Left ventricle myocardium inferior (tissue), 1 donor: Measurements from ENCODE around the gene GADD45G. TPM values are rescaled to one million over a fixed set of nuclear protein-coding genes. Genes with fewer than 3 reads are reported as not detected.

Experiments
- DNase-seq: peaks from one replicate; pipeline ENCODE4 v3.0.0-alpha.2; 2020
- H3K27ac ChIP-seq: fragments of 200-600 bp; replicated peaks from 2 replicates; pipeline ENCODE4 v1.8.0; 2021
- H3K27me3 ChIP-seq: fragments of 200-600 bp; 2 replicates; pipeline ENCODE4 v1.8.0; 2021; ENCODE audit warnings: low read depth
- H3K36me3 ChIP-seq: fragments of 200-600 bp; 2 replicates; pipeline ENCODE4 v1.8.0; 2021
- H3K4me1 ChIP-seq: fragments of 200-600 bp; 2 replicates; pipeline ENCODE4 v1.8.0; 2021
- H3K4me3 ChIP-seq: fragments of 200-600 bp; 2 replicates; pipeline ENCODE4 v1.8.0; 2021; ENCODE audit warnings: mild to moderate bottlenecking, moderate library complexity
- H3K9me3 ChIP-seq: fragments of 200-600 bp; replicated peaks from 2 replicates; pipeline ENCODE4 v1.8.0; 2021
- intact Hi-C: fragments of 100-400 bp; cut with micrococcal nuclease; formaldehyde crosslinking; loops from one replicate; pipeline ENCODE4 v1.11.0; 2022
- total RNA-seq: library from RNA; stranded (reverse); fragmentation: NEBNext Ultra II Directional; extraction: Animal tissue kit (Norgen Biotek cat#: 25700); gene quantifications from one replicate; pipeline ENCODE4 v1.2.1, GENCODE V29; 2021
- TF ChIP-seq, protein P1 (sequence below): fragments of 200-600 bp; IDR thresholded peaks from 2 replicates; pipeline ENCODE4 v1.8.0; 2021; ENCODE audit warnings: antibody characterized with exemption, mild to moderate bottlenecking, borderline replicate concordance
- donor health status: DM: no; HTN: yes; CAD: no; lungs with severe emphysema.

The GADD45G gene
- total RNA-seq, 1 donor from 2014 or later: 44.5 TPM

DNA sequence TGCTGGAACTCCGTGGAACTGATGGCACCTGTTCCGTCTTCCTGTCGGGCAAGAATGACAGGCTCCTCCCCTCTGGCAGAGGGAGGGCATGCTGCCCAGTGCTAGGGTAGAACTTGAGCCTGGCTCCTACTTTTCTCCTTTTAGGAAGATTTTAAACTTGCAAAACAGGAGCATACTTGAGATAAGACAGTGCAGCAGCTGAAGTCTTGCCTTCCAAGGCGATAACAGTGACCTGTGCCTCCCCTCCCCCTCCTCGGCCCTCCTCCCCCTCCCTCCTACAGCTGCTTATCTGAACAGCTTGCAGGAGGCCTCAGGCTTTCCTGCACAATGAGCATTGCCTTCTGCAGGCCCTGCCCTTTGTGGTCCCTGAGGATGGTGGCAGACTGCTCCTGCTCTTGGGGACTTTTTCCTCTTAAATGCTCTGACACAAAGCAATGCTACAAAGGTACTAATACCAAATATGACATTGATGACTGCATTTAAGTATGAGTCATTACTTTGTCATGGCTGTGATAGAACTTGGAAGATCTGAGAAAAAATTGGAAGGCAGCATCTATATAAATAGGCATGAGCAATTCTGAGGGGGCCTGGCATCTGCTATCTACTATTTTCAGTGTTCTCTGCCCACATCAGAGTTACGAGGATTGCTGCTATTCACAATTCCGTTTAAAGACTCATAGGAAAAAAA is 2.0 kb downstream of the GADD45G start:
- Histone ChIP-seq H3K4me3 (peak overlapping the region; percentile 76), H3K27me3 (no peaks in the 10 kb centered on the region), H3K36me3 (peaks cover 7% of the 10 kb centered on the region), H3K9me3 (peaks cover 3% of the 10 kb centered on the region), H3K4me1 (peaks cover 46% of the 10 kb centered on the region), H3K27ac (peak overlapping the region; percentile 93)
- TF ChIP-seq, protein P1, sequence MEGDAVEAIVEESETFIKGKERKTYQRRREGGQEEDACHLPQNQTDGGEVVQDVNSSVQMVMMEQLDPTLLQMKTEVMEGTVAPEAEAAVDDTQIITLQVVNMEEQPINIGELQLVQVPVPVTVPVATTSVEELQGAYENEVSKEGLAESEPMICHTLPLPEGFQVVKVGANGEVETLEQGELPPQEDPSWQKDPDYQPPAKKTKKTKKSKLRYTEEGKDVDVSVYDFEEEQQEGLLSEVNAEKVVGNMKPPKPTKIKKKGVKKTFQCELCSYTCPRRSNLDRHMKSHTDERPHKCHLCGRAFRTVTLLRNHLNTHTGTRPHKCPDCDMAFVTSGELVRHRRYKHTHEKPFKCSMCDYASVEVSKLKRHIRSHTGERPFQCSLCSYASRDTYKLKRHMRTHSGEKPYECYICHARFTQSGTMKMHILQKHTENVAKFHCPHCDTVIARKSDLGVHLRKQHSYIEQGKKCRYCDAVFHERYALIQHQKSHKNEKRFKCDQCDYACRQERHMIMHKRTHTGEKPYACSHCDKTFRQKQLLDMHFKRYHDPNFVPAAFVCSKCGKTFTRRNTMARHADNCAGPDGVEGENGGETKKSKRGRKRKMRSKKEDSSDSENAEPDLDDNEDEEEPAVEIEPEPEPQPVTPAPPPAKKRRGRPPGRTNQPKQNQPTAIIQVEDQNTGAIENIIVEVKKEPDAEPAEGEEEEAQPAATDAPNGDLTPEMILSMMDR: no peak
- DNase-seq: peak; percentile 32
- intact Hi-C loops: loop anchor here (10.0 kb wide), 2 partner anchors 58 to 318 kb away; no protein-coding TSS in a partner anchor

- H3K27ac ChIP-seq: peak overlapping the region; percentile 28
- DNase-seq: no peak
- no peaks in the 10 kb centered on the region for H3K27me3 ChIP-seq
- no peak overlapping the region for H3K4me3 ChIP-seq
- peaks cover 11% of the 10 kb centered on the region for H3K9me3 ChIP-seq
- peaks cover 7% of the 10 kb centered on the region for H3K36me3 ChIP-seq
- peaks cover 38% of the 10 kb centered on the region for H3K4me1 ChIP-seq
- intact Hi-C loops: loop anchor here (10.0 kb wide), 2 partner anchors 56 to 316 kb away; no protein-coding TSS in a partner anchor
- TF ChIP-seq, protein P1: no peak
These were observed 4.0 kb downstream of the GADD45G start for GRCh38 chr9:89608641-89609335.

DNA sequence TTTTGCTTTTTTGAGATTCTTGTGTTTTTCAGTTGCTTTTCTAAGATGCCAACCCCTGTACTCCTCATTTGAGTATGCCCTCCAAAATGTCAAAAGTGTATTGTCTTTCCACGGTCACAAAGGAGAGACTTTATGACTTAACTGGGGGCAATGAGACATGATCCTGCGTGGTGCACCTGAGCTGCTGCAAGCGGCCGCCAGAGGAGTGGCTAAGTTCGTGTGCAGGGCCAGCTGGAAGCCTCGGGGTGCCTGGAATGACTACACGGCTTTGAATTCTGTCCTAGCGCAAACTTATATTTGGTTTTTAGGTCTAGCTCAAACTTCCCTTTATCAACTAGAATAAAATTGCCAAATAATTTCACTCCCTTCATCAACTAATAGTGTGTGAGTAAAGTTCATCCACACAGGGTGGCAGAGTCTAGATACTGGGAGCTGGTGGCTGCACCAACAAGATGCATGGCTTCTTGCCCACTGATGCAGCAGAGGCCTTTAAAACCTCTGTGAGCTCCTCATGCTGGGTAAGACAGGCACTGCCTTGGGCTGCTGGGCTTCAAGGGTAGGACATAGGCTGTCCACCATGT is 4.7 kb downstream of the GADD45G start:
- Histone ChIP-seq H3K4me1 (peaks cover 31% of the 10 kb centered on the region), H3K36me3 (peaks cover 7% of the 10 kb centered on the region), H3K27me3 (no peaks in the 10 kb centered on the region), H3K9me3 (peaks cover 11% of the 10 kb centered on the region), H3K27ac (no peak overlapping the region), H3K4me3 (no peak overlapping the region)
- no peak for DNase-seq
- intact Hi-C loops: loop anchor here (10.0 kb wide), 2 partner anchors 55 to 315 kb away; no protein-coding TSS in a partner anchor
- TF ChIP-seq, protein P1: no peak

- TF ChIP-seq, protein P1: no peak
- DNase-seq: no peak
- peaks cover 22% of the 10 kb centered on the region for H3K4me1 ChIP-seq
- no peak overlapping the region for H3K4me3 ChIP-seq
- peaks cover 7% of the 10 kb centered on the region for H3K36me3 ChIP-seq
- H3K27me3 ChIP-seq: no peaks in the 10 kb centered on the region
- H3K9me3 ChIP-seq: peaks cover 11% of the 10 kb centered on the region
- no peak overlapping the region for H3K27ac ChIP-seq
- intact Hi-C loops: no loop called here
These were observed 5.6 kb downstream of the GADD45G start for GRCh38 chr9:89610391-89610925.

DNA sequence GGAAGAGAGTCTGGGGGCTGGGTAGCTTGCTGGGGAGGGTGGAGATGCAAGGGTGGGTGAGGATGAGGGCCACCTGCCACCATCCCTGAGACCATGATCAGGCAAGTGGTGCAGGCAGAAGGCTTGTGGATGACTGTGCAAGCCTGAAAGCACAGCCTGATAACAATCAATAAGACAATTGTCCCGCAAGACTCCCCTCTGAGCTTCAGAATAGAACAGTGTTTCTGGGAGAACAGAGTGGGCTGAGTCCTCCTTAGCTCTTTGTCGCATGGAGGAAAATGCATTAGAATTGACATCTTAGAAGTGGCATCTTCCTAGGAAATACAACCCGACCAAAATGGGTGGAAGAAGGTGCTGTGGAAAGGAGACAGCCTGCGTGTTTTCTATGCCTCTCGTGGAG is 6.6 kb downstream of the GADD45G start:
- Histone ChIP-seq H3K27ac (no peak overlapping the region), H3K4me1 (peaks cover 13% of the 10 kb centered on the region), H3K27me3 (no peaks in the 10 kb centered on the region), H3K9me3 (peaks cover 11% of the 10 kb centered on the region), H3K4me3 (no peak overlapping the region), H3K36me3 (no peaks in the 10 kb centered on the region)
- no peak for DNase-seq
- TF ChIP-seq, protein P1: no peak
- intact Hi-C loops: no loop called here
